K562 (cell line): ENCODE data around the gene C3AR1. TPM values are rescaled to one million over a fixed set of nuclear protein-coding genes. Genes with fewer than 3 reads are reported as not detected.

ENCODE experiments used
- CHD7 ChIP-seq: fragments of 200-600 bp; sonication (generic); IDR thresholded peaks from one replicate; pipeline ENCODE4 v1.6.1; 2012; ENCODE audit warnings: mild to moderate bottlenecking, low read depth, low read length, inconsistent platforms
- DACH1 ChIP-seq: fragments of 450-650 bp; IDR thresholded peaks from 2 replicates; pipeline ENCODE4 v1.6.1; 2018; ENCODE audit not compliant: partially characterized antibody
- MEF2D ChIP-seq: conservative IDR thresholded peaks from 2 replicates; pipeline ENCODE4 v1.6.1; 2016; ENCODE audit warnings: low read depth, missing genetic modification characterization, missing compliant biosample characterization
- POLR3A ChIP-seq: IDR thresholded peaks from 2 replicates; pipeline ENCODE4 v1.6.1; 2011; ENCODE audit warnings: borderline replicate concordance, mild to moderate bottlenecking, moderate library complexity; ENCODE audit not compliant: insufficient read length, insufficient read depth; ENCODE audit errors: extremely low read depth
- TRIM28 ChIP-seq: fragments of 450-650 bp; IDR thresholded peaks from 2 replicates; pipeline ENCODE4 v1.6.1; 2017
- ZC3H4 ChIP-seq: sonication (generic); formaldehyde crosslinking; IDR thresholded peaks from 2 replicates; pipeline ENCODE4 v1.9.0; 2021; ENCODE audit warnings: missing genetic modification reagents, borderline replicate concordance
- ZNF24 ChIP-seq: fragments of 450-650 bp; IDR thresholded peaks from 2 replicates; pipeline ENCODE4 v1.6.1; 2016
- ZNF3 ChIP-seq: fragments of 250-450 bp; sonication (Bioruptor Pico); IDR thresholded peaks from 2 replicates; pipeline ENCODE4 v1.5.0; 2021; ENCODE audit warnings: mild to moderate bottlenecking, moderate library complexity
- polyA plus RNA-seq, 8 experiments: library from polyadenylated mRNA; depleted of rRNA in 4 of 8; stranded (reverse) in 5 of 8; unstranded in 3 of 8; fragments of >200 nt; fragmentation: Nextera tagmentation in 2 of 8; fragmentation: Illumina TruSeq in 1 of 8; extraction: Ambion mirVana in 2 of 8; extraction: Trizol in 1 of 8; gene quantifications; 2 replicates each; pipeline versions ENCODE4 v1.2.1 to v1.2.3, GENCODE V29; 2011 to 2014; ENCODE audit warnings: inconsistent platforms in 1 of 8, missing spikeins in 1 of 8
- total RNA-seq, 7 experiments: library from RNA; depleted of rRNA in 6 of 7; stranded (reverse); fragments of >200 nt in 6 of 7; fragmentation: Illumina TruSeq in 2 of 7; extraction: Trizol in 2 of 7; gene quantifications; 2 replicates each; pipeline versions ENCODE4 v1.2.1 to v1.2.3, GENCODE V29; 2011 to 2021; ENCODE audit warnings: low replicate concordance in 1 of 7

The C3AR1 gene
- total and polyA plus RNA-seq, 9 of the 15 experiments (the other 6 are each of a cell fraction or from before 2014, with no cell fraction given) = 2.2 to 12.9 (median 5.3) TPM

DNA sequence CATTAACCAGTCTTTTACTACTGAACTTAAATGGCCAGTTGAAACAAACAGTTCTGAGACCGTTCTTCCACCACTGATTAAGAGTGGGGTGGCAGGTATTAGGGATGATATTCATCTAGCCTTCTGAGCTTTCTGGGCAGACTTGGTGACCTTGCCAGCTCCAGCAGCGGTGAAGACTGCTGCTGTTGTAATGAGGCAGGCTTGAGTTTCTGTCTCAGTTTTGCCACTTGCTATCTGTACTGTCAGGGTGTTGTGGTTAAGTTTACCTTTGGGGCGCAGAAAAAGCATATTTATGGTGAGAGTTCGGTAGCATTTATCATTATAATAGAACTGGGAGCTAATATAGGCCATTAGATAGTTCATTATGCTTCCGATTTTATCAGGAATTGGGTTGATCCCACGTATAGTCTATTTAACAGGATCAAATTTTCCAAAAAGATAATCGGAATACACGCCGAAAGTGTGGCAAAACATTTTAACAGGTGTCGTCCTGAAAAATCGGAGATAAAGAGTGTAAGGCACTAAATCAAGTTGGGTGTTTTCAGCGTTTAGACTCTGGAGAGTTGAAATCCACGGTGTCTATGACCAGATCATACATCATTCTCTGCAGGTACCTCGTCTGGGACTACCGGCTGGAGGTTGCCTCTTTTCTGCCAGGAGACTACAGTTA lies 15.2 kb upstream of the C3AR1 start (continued):
- TF ChIP-seq CHD7 = no peak
- no peak for TF ChIP-seq ZNF24
- TF ChIP-seq TRIM28 = no peak
- TF ChIP-seq DACH1 = no peak
- TF ChIP-seq POLR3A = no peak
- TF ChIP-seq MEF2D (tag) = no peak
- 0 out of 2 replicates have a peak, but pooled peaks have one; percentile 36 for TF ChIP-seq ZC3H4 (CRISPR knock-in tag)
- no peak for TF ChIP-seq ZNF3 (CRISPR knock-in tag)
